Measurements from ENCODE around the gene GIMD1.

- TF ChIP-seq CTCF (IDR thresholded peaks at IDR 0.05; ENCODE audit: low read depth, low read length, missing input control) (peak; percentile 60), EGR1 (IDR thresholded peaks at IDR 0.05; ENCODE audit: low read depth in 2 of 2) (no peak), RAD21 (IDR thresholded peaks at IDR 0.05) (peak; percentile 70 to 76), ATF3 (IDR thresholded peaks at IDR 0.05) (no peak), JUND (IDR thresholded peaks at IDR 0.05) (no peak), REST (IDR thresholded peaks at IDR 0.05) (no peak), MAX (IDR thresholded peaks at IDR 0.05) (no peak), TAF1 (conservative IDR thresholded peaks at IDR 0.05) (no peak), ZBTB33 (IDR thresholded peaks at IDR 0.05) (no peak), RXRA (IDR thresholded peaks at IDR 0.05) (no peak), FOXA1 (IDR thresholded peaks at IDR 0.05) (no peak), NR2F2 (IDR thresholded peaks at IDR 0.05) (no peak), YY1 (IDR thresholded peaks at IDR 0.05) (no peak), SP1 (IDR thresholded peaks at IDR 0.05) (no peak)
Observed at GRCh38 chr4:106329041-106329618, 39.4 kb downstream of the GIMD1 start.
